SH-SY5Y (cell line): ENCODE measurements around the gene GALNT2.

Source experiments
- GATA2 ChIP-seq: IDR thresholded peaks from 2 replicates; pipeline ENCODE4 v1.6.1; 2011; ENCODE audit warnings: mild to moderate bottlenecking, low read depth, low read length
- GATA3 ChIP-seq: IDR thresholded peaks from 2 replicates; pipeline ENCODE4 v1.6.1; 2011; ENCODE audit warnings: low read depth, mild to moderate bottlenecking, low read length, moderate library complexity

DNA sequence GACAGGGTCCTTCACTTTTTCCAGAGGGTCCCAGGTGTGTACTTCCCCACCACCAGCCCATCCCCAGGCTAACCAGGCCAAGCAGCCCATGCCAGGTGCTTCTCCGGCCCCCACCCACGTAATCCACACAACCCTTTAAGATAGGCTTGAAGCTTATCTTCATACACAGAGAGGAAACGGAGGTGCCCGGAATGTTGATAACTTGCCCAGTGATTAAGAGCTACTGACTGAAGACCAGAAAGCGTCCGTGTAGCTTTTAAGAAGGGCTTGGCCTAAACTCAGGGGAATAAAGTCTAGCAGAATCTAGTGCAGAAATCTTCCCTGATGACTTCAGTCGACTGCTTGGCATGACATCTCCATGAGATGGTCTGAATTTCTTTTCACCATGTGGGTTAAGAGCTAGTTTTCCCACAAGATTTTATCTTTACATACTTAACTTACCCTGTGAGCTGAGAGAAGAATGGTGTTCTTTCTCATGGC, 138.7 kb downstream of the GALNT2 start:
- TF ChIP-seq GATA3 (no peak), GATA2 (no peak)
